Activated effector memory CD4-positive, alpha-beta T cell treated with anti-CD3 and anti-CD28 coated beads, Interleukin-2, amount 50 U/mL, for 16 hours (primary cell): ENCODE measurements around the gene NADK.

Experiments used
- DNase-seq: peaks from one replicate; pipeline ENCODE4 v3.0.0-alpha.2; 2020

The NADK gene

DNA sequence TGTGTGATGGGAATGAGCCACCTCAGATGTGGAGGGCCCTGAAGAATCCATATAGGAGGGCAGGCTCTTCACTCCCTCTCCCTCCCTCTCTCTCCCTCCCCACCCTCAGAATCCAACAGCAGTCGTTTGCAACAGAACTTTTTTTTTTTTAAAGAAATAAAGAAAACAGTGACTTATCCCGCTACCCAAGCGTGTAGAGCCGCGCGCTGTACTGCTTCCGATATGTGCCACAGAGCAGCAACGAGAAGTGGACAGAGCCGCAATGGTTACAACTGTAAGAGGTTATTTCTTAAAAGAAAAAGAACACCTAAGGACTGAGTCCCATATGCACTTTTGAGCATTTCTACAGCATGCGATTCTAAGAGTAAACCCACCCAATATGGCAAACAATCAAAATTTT, 7.4 kb upstream of the NADK start:
- no peak for DNase-seq

DNA sequence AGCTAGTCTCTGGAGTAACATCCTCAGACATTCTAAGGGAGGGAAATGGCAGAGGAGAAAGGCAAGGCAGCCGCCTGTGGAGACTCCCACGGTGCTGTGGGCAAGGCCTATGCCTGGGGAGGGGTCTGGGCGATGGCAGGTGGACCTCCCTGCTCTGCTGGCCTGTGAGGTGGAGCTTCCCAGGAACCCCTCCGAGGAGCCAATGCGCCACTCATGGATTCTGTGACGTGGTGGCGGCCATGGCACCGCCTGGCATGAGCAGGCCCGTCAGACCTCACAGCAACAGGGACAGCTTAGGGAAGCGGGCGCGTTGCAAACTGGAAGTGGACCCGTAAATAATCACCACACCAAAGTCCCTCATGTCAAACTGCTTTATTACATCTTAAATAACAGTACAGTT, 6.7 kb upstream of the NADK start:
- no peak for DNase-seq

DNA sequence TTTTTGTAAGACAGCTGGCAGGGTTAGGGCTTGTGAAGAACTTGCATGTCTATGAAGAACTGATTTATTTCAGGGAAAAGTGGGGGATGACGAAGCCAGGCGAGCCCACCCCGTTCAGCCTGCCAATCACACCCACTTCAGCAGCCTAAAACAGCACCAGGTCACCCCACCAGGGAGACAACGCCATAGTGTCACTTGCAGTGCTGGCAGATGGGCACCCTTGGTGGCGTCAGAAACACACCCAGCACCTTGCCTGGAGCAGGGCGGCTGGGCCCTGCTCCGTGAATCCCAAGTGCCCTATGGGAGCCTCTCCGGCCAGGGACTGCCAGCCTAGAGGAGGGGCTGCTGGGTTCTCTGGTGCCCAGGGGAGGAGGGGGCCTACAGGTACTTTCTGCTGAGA, 5.0 kb upstream of the NADK start:
- no peak for DNase-seq

GRCh38 chr1:1782399-1783221, 4.3 kb upstream of the NADK start:
- peak; percentile 73 for DNase-seq

GRCh38 chr1:1781526-1781903, 3.2 kb upstream of the NADK start:
- no peak for DNase-seq

GRCh38 chr1:1780598-1781525, 2.6 kb upstream of the NADK start:
- DNase-seq, result no peak

GRCh38 chr1:1779691-1780597, 1.7 kb upstream of the NADK start:
- peak; percentile 82 for DNase-seq

- no peak for DNase-seq
These were observed 1.0 kb upstream of the NADK start for GRCh38 chr1:1779320-1779675.

DNA sequence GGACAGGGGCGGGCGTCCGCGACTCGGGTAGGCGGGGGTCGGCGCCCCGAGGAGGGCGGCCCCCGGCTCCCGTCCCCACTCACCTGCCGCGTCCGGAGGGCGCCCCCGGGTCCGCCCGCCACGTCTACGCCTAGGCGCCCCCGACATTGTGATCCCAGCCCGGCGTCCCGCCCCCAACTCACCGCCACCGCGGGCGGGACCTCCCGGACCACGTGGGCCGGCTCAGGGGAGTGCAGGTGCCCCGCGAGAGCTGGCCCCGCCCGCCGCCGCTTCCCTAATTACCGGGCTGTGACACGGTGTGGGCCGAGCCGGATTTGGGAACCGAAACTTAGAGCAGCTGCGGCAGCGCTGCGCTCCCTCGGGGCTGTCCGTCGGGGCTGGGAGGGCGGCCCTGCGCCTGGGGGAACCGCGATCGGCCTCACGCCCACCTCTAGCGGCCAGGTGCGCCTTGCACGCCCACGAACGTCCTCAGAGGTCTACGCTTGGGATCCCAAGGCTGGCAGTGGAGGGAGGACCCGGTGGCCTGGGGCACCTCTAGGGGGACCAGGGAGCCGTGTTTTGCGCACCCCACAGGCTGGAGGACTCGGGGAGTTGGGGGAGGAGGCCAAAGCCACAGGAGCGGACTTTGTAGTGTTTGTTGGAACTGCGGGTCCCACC, 521 bp upstream of the NADK start:
- DNase-seq, result peak; percentile 93

- DNase-seq, result no peak
These were observed 729 bp downstream of the NADK start for GRCh38 chr1:1777583-1777899.

DNA sequence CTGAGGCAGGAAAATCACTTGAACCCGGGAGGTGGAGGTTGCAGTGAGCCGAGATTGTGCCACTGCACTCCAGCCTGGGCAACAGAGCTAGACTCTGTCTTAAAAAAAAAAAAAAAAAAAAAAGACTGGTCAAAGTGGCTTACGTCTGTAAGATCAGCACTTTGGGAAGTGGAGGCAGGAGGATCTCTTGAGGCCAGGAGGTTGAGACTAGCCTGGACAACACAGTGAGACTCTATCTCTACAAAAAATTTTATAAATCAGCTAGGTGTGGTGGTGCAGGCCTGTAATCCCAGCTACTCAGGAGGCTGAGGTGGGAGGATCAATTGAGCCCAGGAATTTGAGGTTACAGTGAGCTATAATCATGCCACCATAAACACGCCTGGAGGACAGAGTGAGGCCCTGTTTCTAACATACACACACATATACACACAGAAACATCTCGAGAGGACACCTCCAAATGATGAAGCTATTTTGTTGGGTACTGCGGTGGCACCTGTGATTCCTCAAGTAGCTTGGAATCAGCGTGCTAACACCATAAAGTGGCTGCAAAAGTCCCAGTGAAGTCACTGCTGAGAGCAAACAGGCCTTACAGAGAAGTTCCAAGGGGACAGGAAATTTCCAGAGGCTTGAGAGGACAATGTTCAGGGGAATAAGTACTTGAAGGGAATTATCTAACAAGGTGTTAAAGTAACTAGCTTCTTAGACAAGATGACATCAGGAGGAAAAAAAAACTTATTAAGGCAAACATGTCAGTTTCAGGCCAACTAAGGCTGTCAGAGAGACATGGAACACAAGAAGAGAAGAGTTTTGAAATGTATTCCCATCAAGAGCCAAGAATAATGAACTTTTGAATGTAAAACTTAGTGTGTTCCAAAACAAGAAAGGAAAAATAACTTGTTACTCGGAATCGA, 1.3 kb downstream of the NADK start:
- DNase-seq, result no peak

DNA sequence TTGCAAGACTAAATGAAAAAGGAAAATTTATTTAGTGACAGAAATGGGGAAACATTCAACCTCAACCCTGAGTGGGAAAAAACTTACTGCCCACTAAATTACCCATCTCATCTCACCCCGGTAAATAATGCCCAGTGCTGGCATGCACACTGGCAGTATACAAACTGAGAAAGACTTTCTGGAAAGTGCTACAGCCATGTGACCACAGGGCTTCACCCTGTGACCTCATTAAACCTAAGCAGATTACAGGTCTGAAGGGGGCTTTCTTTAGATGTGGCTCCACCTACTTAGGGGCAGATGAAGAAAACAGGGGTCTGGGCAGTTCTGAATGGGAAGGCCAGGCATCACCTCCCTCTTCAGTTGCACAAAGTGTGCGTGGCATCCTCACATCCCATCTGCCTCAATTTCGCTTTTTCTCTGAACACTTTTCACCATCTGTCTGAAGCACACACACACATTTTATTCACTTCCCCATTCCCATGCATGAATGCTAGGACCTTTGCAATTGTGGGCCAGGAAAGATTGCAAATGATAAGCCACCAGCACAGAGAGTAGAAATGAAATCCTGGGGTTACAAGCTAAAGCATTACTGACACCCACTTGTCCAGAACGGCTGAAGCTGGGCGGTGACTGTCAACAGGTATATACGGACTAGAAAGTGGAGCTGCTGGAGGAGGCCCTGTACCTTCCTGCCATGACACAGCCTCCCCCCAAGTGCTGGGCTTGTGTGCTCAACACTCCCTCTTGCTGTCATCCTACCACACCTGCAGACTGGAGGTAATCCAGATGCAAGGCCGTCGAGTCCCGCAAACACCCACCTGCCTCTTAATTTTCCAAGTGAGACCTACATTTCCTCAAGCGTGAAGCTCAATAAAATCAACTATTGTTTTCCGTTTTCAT, 2.7 kb downstream of the NADK start:
- DNase-seq, result no peak

GRCh38 chr1:1773874-1774273, 4.4 kb downstream of the NADK start:
- no peak for DNase-seq

DNA sequence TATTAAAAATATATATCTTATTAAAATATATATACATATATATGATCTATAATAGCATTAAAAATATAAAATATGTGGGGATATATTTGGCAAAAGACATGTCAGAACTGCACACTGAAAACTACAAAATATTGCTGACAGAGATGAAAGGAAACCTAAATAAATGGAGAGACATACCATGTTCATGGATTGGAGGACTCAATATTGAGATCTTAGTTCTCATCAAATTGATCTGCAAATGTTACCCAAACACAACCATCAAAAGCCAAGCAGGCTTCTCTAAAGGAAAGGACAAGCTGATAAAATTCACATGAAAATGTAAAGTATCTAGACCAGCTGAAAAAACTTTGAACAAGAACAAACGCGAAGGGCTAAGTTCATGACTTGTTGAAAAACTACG, 7.2 kb downstream of the NADK start:
- no peak for DNase-seq

- no peak for DNase-seq
These were observed 8.2 kb downstream of the NADK start for GRCh38 chr1:1770102-1770501.

DNA sequence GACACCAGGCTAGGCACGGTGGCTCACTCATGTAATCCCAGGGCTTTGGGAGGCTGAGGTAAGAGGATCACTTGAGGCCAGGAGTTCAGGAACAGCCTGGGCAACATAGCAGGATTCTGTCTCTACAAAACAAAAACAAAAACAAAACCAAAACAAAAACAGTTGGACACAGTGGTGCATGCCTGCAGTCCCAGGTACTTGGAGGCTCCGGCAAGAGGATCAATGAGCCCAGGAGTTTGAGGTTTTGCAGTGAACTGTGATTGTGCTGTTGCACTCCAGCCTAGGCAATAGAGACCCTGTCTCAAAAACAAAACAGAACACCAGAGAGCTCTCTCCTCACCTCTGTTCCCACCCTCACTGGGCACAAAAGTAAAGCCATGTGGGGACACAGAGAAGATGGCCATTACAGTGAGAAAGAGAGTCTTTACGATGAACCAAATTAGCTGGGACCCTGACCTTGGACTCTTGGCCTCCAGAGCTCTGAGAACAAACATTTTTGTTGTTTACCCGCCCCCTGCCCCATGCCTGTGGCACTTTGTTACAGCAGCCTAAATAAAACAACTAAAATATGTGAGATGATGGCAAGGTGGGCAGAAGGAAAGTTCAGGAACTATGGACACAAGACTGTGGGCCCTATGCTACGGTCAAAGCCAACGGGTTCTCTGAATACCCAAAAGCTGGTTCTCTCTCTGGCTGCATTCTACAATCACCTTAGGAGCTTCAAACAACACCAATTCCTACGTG, 9.8 kb downstream of the NADK start:
- DNase-seq, result no peak

DNA sequence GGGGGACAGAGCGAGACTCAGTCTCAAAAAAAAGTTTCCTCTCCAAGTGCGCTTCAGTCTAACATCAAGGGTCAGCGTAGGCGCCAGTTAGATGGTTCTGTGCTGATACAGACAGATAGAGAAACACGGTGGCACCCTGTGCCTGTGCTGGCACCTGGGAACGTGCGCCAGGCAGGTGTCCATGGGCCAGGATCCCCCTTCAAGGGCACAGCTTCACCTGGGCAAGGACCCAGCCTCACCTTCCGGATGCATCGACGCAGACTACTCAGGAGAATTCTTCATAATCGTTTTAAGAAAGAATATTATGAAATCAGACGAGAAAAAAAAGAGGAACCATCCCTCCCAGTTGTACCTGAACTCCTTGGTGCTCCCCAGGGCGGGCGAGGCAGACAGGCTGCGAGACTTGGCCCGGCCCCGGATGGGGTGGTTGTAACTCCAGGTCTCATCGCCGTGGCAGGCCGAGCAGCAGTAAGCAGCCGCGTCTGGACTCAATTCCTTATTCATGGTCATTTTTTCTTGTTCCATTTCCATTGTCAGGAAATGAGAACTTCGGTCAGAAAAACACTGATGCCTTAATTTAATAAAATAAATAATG, 13.3 kb downstream of the NADK start:
- no peak for DNase-seq

GRCh38 chr1:1763657-1764621, 14.3 kb downstream of the NADK start:
- no peak for DNase-seq
